NCI-H774 (cell line): Measurements from ENCODE around the gene EFTUD2.
"Not testable (repeated sequence)": the region's sequence is repeated elsewhere in the genome, so short reads cannot be mapped to it uniquely, and the experiment has no call there.

Source experiments
- DNase-seq: peaks from one replicate; lab custom pipeline; 2025; lab: John Stamatoyannopoulos, UW

EFTUD2 gene

DNA sequence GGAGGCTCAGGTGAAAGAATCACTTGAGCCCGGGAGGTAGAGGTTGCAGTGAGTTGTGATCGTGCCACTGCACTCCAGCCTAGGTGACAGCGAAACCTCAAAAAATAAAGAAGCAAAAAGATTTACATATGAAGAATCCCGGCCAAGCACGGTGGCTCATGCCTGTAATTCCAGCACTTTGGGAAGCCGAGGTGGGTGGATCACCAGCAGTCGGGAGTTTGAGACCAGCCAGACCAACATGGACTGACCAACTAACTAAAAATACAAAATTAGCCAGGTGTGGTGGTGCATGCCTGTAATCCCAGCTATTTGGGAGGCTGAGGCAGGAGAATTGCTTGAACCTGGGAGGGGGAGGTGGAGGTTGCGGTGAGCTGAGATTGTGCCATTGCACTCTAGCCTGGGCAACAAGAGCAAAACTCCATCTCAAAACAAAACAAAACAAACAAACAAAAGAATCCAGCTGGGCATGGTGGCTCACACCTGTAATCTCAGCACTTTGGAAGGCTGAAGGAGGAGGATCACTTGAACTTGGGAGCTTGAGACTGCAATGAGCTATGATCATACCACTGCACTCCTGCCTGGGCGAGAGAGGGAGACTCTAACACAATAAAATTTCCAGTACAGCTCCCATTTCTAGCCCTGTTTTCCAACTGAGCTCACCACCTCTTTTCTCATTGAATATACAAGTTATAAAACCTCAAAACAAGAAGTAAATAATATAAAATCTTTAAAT lies 90.4 kb downstream of the EFTUD2 start:
- DNase-seq = not testable (repeated sequence)

- DNase-seq = no peak
Measured at GRCh38 chr17:44808156-44808555, 91.1 kb downstream of the EFTUD2 start.

DNA sequence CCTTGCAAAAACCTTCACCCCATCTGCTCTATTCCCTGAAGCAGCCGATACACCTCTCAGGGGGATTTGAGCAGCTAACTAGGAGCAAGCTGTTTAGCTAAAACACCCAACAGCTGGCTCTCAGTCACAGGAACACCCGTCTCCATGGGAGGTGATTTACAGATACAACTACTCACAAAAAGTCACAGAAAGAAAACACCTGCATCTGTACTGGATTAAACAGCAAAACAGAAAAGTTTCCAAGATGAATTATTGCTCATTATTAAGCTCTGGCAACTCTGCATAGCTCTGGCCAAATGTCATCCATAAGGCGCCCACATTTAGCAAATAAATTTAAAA lies 91.5 kb downstream of the EFTUD2 start:
- no peak for DNase-seq

GRCh38 chr17:44807093-44807816 lies 92.0 kb downstream of the EFTUD2 start:
- no peak for DNase-seq

- DNase-seq = no peak
Measured at GRCh38 chr17:44804302-44805089, 94.7 kb downstream of the EFTUD2 start.

- DNase-seq = no peak
Measured at GRCh38 chr17:44801880-44802279, 97.4 kb downstream of the EFTUD2 start.
